GM19193 (cell line): ENCODE data around the gene LNPEP.

Experiments used
- POLR2A ChIP-seq: IDR thresholded peaks from 4 replicates; pipeline ENCODE4 v1.6.1; 2011; ENCODE audit not compliant: insufficient read depth, insufficient read length; ENCODE audit errors: extremely low read depth

The LNPEP gene

DNA sequence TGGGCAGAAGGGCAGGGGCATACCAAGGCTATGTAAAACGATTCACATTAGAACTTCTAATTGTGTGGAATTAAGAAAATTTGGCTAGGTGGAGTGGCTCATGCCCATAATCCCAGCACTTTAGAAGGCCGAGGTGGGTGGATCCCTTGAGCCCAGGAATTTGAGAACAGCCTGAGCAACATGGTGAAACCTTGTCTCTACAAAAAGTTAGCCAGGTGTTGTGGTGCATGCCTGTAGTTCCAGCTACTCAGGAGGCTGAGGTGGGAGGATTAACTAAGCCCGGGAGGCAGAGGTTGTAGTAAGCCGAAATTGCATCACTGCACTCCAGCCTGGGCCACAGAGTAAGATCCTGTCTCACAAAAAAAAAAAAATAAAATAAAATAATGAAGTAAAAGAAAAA is 141.4 kb downstream of the LNPEP start:
- no peak for TF ChIP-seq POLR2A

DNA sequence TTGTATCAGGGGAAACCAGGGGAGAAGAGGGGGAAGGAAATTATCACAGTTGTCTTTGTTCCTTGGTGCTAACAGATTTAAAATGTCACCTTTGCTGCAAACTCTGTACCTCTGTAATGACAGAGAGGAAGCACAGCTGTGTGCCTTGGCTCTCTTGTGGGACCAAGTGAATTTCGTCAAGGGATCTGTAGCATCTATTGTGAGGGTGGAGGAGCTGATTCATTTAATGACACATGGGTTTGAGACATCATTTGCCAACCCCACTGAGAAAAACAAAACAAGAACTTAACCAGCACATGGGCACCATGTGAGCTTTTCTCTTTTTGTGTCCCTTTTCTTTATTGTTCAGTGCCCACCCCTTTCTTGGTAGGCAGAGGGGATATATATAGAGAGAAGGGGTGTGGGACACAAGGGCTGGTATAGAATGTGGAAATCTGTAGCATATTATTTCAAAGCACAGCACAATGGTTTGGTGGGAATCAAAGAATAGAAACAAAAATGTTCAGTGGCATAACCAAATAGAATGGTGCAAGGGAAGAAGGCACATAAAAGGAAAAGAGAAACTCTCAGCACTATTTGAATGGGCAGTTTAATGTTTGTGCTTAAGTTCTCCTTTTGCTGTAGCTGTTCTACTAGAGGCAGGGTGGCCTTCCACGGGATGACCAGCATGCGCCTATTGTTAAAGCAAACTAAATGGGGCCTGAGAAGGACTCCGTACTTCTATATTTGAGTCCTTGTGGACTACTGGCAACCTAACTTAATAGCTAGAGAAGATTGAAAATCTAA is 143.3 kb downstream of the LNPEP start:
- TF ChIP-seq POLR2A: no peak

DNA sequence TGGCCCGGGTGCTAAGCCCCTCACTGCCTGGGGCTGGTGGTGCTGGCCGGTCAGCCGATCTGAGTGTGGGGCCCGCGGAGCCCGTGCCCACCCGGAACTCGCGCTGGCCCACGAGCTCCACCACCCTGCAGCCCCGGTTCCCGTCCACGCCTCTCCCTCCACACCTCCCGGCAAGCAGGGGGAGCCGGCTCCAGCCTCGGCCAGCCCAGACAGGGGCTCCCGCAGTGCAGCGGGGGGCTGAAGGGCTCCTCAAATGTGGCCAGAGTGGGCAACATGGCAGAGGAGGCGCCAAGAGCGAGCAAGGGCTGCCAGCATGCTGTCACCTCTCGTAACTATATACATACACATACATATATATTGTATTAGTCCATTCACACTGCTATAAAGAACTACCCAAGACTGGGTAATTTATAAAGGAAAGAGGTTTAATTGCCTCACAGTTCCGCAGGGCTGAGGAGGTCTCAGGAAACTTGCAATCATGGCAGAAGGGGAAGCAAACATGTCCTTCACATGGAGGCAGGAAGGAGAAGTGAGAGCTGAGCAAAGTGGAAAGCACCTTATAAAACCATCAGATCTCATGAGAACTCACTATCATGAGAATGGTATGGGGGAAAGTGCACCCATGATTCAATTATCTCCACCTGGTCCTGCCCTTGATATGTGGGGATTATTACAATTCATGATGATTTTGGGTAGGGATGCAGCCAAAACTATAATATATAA is 149.7 kb downstream of the LNPEP start:
- no peak for TF ChIP-seq POLR2A
